HepG2 (cell line): ENCODE measurements around the gene CDH13. TPM values are rescaled to one million over a fixed set of nuclear protein-coding genes. Genes with fewer than 3 reads are reported as not detected.

ENCODE experiments used
- ATAC-seq: fragments of 200-7000 bp; cut with Tn5 transposase; 3 replicates; pipeline ENCODE4 v1.9.1; 2020; ENCODE audit warnings: mild to moderate bottlenecking, moderate library complexity
- BruUV-seq: library from RNA; stranded (reverse); fragments of 400-500 nt; replicated peaks from 2 replicates; lab custom pipeline; 2021; lab: Mats Ljungman, UMichigan
- CTCF ChIA-PET: fragments of 300-600 bp; formaldehyde crosslinking; extraction: SDS; loops from one replicate; lab custom pipeline; 2021; ENCODE audit warnings: low total read pairs, inconsistent platforms, low intra/inter-chr PET ratio; lab: Yijun Ruan, JAX
- POLR2A ChIA-PET: fragments of 350-600 bp; sonication (Branson Sonifier 250); formaldehyde crosslinking; loops from one replicate; lab custom pipeline; 2020; ENCODE audit warnings: antibody characterized with exemption, inconsistent platforms; lab: Yijun Ruan, JAX
- DNase-seq: peaks from one replicate; pipeline ENCODE4 v3.0.0-alpha.2; 2015; ENCODE audit warnings: low spot score
- FAIRE-seq: peaks from 3 replicates; lab custom pipeline; 2011; peaks lifted over from hg19 to GRCh38; lab: Jason Lieb, UNC
- H2AFZ ChIP-seq: one replicate; pipeline ENCODE4 v1.6.1; 2011; ENCODE audit warnings: low read length, inconsistent platforms
- H3K27ac ChIP-seq: fragments of 300-600 bp; 3 replicates; pipeline ENCODE4 v1.8.0; 2011; ENCODE audit warnings: mixed run types, mild to moderate bottlenecking, mixed read lengths, low read length, inconsistent platforms; ENCODE audit not compliant: insufficient read depth; ENCODE audit errors: extremely low read length
- H3K27me3 ChIP-seq, 2 experiments: fragments of 200-600 bp in 1 of 2; 2 replicates in 1 of 2; 3 replicates in 1 of 2; pipeline versions ENCODE4 v1.6.0 to v1.8.0; 2011; ENCODE audit warnings: low read length in 2 of 2, mild to moderate bottlenecking in 2 of 2, moderate library complexity in 2 of 2, inconsistent platforms in 1 of 2; ENCODE audit not compliant: insufficient read depth in 2 of 2, control insufficient read depth in 1 of 2
- H3K36me3 ChIP-seq, 2 experiments: fragments of 200-600 bp in 1 of 2; replicated peaks in 1 of 2; 2 replicates in 1 of 2; 3 replicates in 1 of 2; pipeline versions ENCODE4 v1.5.1 to v1.8.0; 2011; ENCODE audit warnings: low read length in 2 of 2, inconsistent platforms in 1 of 2; ENCODE audit not compliant: insufficient read depth in 2 of 2, control insufficient read depth in 1 of 2
- H3K4me1 ChIP-seq: 2 replicates; pipeline ENCODE4 v1.5.1; 2012; ENCODE audit warnings: low read length, inconsistent platforms; ENCODE audit not compliant: insufficient read depth
- H3K4me2 ChIP-seq: 2 replicates; pipeline ENCODE4 v1.6.0; 2011; ENCODE audit warnings: low read depth, low read length, inconsistent platforms
- H3K4me3 ChIP-seq, 3 experiments: fragments of 200-600 bp in 1 of 3; sonication (generic), shearing (Covaris generic) in 1 of 3; replicated peaks in 1 of 3; 2 replicates each; pipeline ENCODE4 v1.5.1; 2011 to 2016; ENCODE audit warnings: low read length in 3 of 3, inconsistent platforms in 2 of 3, low read depth in 2 of 3, mild to moderate bottlenecking in 2 of 3, control low read depth in 1 of 3, mixed read lengths in 1 of 3; ENCODE audit not compliant: insufficient read depth in 1 of 3
- H3K79me2 ChIP-seq: one replicate; pipeline ENCODE4 v1.6.1; 2011; ENCODE audit warnings: low read length, inconsistent platforms; ENCODE audit not compliant: insufficient read depth
- H3K9ac ChIP-seq: 2 replicates; pipeline ENCODE4 v1.6.0; 2011; ENCODE audit warnings: mild to moderate bottlenecking, low read depth, low read length, inconsistent platforms; ENCODE audit not compliant: insufficient read depth
- H3K9me3 ChIP-seq: 2 replicates; pipeline ENCODE4 v1.5.1; 2012; ENCODE audit warnings: mild to moderate bottlenecking, low read length
- H4K20me1 ChIP-seq: 2 replicates; pipeline ENCODE4 v1.6.0; 2011; ENCODE audit warnings: inconsistent platforms, mild to moderate bottlenecking, low read length, moderate library complexity; ENCODE audit not compliant: insufficient read depth
- DMAP1 ChIP-seq: IDR thresholded peaks from 2 replicates; pipeline ENCODE4 v1.6.1; 2016
- HOXA7 ChIP-seq: sonication (generic); formaldehyde crosslinking; IDR thresholded peaks from 2 replicates; pipeline ENCODE4 v1.8.1; 2022; ENCODE audit warnings: mild to moderate bottlenecking, missing genetic modification reagents, moderate library complexity
- KLF11 ChIP-seq: IDR thresholded peaks from 2 replicates; pipeline ENCODE4 v1.6.1; 2016; ENCODE audit warnings: missing compliant biosample characterization
- MBD4 ChIP-seq: IDR thresholded peaks from 2 replicates; pipeline ENCODE4 v1.6.1; 2012; ENCODE audit warnings: low read length, inconsistent platforms, borderline replicate concordance
- MIXL1 ChIP-seq: IDR thresholded peaks from 2 replicates; pipeline ENCODE4 v1.6.1; 2016
- NFYC ChIP-seq: IDR thresholded peaks from 2 replicates; pipeline ENCODE4 v1.6.1; 2016; ENCODE audit warnings: missing genetic modification reagents, missing compliant biosample characterization
- POGZ ChIP-seq: sonication (generic); formaldehyde crosslinking; IDR thresholded peaks from 2 replicates; pipeline ENCODE4 v1.4.0; 2020; ENCODE audit warnings: mild to moderate bottlenecking, missing genetic modification reagents
- ZNF333 ChIP-seq: sonication (generic); formaldehyde crosslinking; IDR thresholded peaks from 2 replicates; pipeline ENCODE4 v1.4.0; 2020; ENCODE audit warnings: mild to moderate bottlenecking, missing genetic modification reagents, borderline replicate concordance
- ZNF672 ChIP-seq: sonication (generic); formaldehyde crosslinking; IDR thresholded peaks from 2 replicates; pipeline ENCODE4 v1.8.1; 2022; ENCODE audit warnings: missing genetic modification reagents
- ZNF839 ChIP-seq: sonication (generic); formaldehyde crosslinking; IDR thresholded peaks from 2 replicates; pipeline ENCODE4 v1.4.0; 2020; ENCODE audit warnings: missing genetic modification reagents, mild to moderate bottlenecking, borderline replicate concordance
- WGBS: methylation state at CpG from one replicate; pipeline ENCODE4 v1.1.6; 2017; ENCODE audit warnings: low lambda C conversion rate; 5-methylcytosine and 5-hydroxymethylcytosine counted together
- in situ Hi-C: cut with HindIII; loops from 2 replicates; pipeline ENCODE4 v1.10.0; 2017; ENCODE audit warnings: low pct_unique_long_range_greater_than_20kb; ENCODE audit not compliant: extremely low pct_ligation_motif_present
- intact Hi-C: fragments of 100-400 bp; cut with micrococcal nuclease; formaldehyde crosslinking; loops from one replicate; pipeline ENCODE4 v1.10.0; 2022; ENCODE audit not compliant: unreplicated experiment
- polyA plus RNA-seq, 8 experiments: library from polyadenylated mRNA; depleted of rRNA in 3 of 8; stranded (reverse) in 7 of 8; unstranded in 1 of 8; fragments of >200 nt; fragmentation: Illumina TruSeq in 4 of 8; extraction: Trizol in 4 of 8; gene quantifications; 2 replicates each; pipeline versions ENCODE4 v1.2.1 to v1.2.3, GENCODE V29; 2011 to 2016; ENCODE audit warnings: low read depth in 4 of 8, missing spikeins in 1 of 8, mixed read lengths in 1 of 8; ENCODE audit not compliant: insufficient read depth in 1 of 8
- total RNA-seq, 5 experiments: library from RNA; depleted of rRNA; stranded (reverse); fragments of >200 nt; fragmentation: Illumina TruSeq; extraction: Trizol; gene quantifications; 2 replicates each; pipeline ENCODE4 v1.2.3, GENCODE V29; 2016; ENCODE audit warnings: low read depth in 1 of 5
- TF ChIP-seq, protein P1 (sequence below): sonication (generic); formaldehyde crosslinking; IDR thresholded peaks from 2 replicates; pipeline ENCODE4 v1.4.0; 2020; ENCODE audit warnings: missing genetic modification reagents
- TF ChIP-seq, protein P2 (sequence below): sonication (generic); formaldehyde crosslinking; IDR thresholded peaks from 2 replicates; pipeline ENCODE4 v1.5.0; 2020; ENCODE audit warnings: missing genetic modification reagents, mild to moderate bottlenecking, borderline replicate concordance
- TF ChIP-seq, protein P3 (sequence below): sonication (generic); formaldehyde crosslinking; IDR thresholded peaks from 2 replicates; pipeline ENCODE4 v1.5.0; 2020; ENCODE audit warnings: missing genetic modification reagents

CDH13 gene
- total and polyA plus RNA-seq, 2 of the 13 experiments (the other 11 are each of a cell fraction or from before 2014, with no cell fraction given), result not detected

DNA sequence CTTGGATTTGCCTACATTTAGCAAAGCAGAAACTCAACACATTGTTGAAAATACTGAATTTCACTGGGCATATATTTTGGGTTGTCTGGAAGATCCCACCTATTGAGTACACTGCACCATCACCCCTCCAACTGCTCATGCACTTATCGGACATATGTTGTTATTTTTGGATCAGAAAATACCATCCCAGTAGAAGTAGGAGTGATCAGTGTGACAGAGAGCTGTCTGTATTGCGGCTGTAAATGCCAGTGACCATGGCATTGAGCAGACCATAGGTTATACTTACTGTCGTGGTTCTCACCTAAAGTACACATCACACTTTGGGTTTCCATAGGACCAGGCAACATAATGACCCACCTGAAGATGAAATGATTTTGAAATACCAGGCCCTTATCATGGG, 264.7 kb downstream of the CDH13 start:
- ChIA-PET POLR2A (no interaction called here), CTCF (no interaction called here)
- no peak overlapping the region for H3K4me3 ChIP-seq
- ATAC-seq (no peak), FAIRE-seq (no peak), DNase-seq (no peak)
- no peaks in the 10 kb centered on the region for H3K27me3 ChIP-seq
- H2AFZ ChIP-seq, result no peak overlapping the region
- intact Hi-C loops (no loop called here), in situ Hi-C loops (no loop called here)
- H3K4me1 ChIP-seq, result no peaks in the 10 kb centered on the region
- no peaks in the 10 kb centered on the region for H3K79me2 ChIP-seq
- no peak overlapping the region for H3K27ac ChIP-seq
- peaks cover 23% of the 10 kb centered on the region; the same call in 1 of the 2 replicates for H3K9me3 ChIP-seq
- 13% methylated on average over 3 of the region's 3 CpGs for WGBS
- no peak overlapping the region for H3K9ac ChIP-seq
- no peaks in the 10 kb centered on the region for H4K20me1 ChIP-seq
- BruUV-seq, result no TSS peak
- no peaks in the 10 kb centered on the region for H3K36me3 ChIP-seq
- no peak overlapping the region for H3K4me2 ChIP-seq
- TF ChIP-seq DMAP1 (CRISPR knock-in tag) (no peak), HOXA7 (CRISPR knock-in tag) (no peak), ZNF672 (CRISPR knock-in tag) (no peak), NFYC (CRISPR knock-in tag) (no peak), MBD4 (no peak), KLF11 (CRISPR knock-in tag) (no peak), POGZ (CRISPR knock-in tag) (no peak), MIXL1 (CRISPR knock-in tag) (no peak), ZNF333 (CRISPR knock-in tag) (no peak), ZNF839 (CRISPR knock-in tag) (no peak)
- TF ChIP-seq, protein P1, sequence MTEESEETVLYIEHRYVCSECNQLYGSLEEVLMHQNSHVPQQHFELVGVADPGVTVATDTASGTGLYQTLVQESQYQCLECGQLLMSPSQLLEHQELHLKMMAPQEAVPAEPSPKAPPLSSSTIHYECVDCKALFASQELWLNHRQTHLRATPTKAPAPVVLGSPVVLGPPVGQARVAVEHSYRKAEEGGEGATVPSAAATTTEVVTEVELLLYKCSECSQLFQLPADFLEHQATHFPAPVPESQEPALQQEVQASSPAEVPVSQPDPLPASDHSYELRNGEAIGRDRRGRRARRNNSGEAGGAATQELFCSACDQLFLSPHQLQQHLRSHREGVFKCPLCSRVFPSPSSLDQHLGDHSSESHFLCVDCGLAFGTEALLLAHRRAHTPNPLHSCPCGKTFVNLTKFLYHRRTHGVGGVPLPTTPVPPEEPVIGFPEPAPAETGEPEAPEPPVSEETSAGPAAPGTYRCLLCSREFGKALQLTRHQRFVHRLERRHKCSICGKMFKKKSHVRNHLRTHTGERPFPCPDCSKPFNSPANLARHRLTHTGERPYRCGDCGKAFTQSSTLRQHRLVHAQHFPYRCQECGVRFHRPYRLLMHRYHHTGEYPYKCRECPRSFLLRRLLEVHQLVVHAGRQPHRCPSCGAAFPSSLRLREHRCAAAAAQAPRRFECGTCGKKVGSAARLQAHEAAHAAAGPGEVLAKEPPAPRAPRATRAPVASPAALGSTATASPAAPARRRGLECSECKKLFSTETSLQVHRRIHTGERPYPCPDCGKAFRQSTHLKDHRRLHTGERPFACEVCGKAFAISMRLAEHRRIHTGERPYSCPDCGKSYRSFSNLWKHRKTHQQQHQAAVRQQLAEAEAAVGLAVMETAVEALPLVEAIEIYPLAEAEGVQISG, result no peak
- TF ChIP-seq, protein P2, sequence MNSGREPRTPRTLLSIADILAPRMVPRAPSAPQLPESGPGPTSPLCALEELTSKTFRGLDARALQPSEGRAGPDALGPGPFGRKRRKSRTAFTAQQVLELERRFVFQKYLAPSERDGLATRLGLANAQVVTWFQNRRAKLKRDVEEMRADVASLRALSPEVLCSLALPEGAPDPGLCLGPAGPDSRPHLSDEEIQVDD (CRISPR knock-in tag), result no peak
- TF ChIP-seq, protein P3, sequence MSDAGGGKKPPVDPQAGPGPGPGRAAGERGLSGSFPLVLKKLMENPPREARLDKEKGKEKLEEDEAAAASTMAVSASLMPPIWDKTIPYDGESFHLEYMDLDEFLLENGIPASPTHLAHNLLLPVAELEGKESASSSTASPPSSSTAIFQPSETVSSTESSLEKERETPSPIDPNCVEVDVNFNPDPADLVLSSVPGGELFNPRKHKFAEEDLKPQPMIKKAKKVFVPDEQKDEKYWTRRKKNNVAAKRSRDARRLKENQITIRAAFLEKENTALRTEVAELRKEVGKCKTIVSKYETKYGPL (CRISPR knock-in tag), result no peak
